ENCODE results near the gene IL19.
A peak's percentile ranks its signal among the peaks of the same experiment; 100 is the strongest.

IL19 gene

DNA sequence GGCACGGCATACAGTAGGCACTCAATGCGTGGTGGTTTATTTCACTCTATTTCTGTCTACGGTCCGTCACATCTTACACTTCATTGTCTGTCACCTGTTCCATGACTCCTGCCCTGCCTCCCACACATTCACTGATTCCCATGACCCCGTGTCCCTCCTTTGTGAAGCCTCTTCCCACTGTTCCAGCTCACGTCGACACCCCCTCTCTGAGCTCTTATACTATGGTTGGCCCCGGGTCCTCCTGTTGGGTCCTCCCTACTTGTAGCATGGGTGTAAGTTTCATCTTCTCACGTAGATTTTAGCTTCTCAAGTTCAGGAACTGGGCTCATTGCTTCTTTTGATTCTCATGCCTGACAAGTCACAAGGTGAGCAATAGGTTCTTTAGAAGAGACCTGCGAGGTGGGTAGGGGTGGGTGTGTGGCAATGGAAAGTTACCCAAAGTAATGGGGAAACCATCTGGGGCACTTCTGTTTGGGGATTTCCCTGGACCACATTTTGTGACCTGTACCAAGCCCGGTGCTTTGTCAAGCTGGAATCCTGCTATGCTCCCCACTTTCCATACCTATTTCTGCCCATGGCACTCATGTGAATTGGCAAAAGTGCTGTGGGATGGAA is 23.8 kb downstream of the IL19 start:
- DNase-seq (ENCODE audit: low read depth) = no peak
- TF ChIP-seq, protein P1, sequence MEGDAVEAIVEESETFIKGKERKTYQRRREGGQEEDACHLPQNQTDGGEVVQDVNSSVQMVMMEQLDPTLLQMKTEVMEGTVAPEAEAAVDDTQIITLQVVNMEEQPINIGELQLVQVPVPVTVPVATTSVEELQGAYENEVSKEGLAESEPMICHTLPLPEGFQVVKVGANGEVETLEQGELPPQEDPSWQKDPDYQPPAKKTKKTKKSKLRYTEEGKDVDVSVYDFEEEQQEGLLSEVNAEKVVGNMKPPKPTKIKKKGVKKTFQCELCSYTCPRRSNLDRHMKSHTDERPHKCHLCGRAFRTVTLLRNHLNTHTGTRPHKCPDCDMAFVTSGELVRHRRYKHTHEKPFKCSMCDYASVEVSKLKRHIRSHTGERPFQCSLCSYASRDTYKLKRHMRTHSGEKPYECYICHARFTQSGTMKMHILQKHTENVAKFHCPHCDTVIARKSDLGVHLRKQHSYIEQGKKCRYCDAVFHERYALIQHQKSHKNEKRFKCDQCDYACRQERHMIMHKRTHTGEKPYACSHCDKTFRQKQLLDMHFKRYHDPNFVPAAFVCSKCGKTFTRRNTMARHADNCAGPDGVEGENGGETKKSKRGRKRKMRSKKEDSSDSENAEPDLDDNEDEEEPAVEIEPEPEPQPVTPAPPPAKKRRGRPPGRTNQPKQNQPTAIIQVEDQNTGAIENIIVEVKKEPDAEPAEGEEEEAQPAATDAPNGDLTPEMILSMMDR (IDR thresholded peaks at IDR 0.05; ENCODE audit: low read depth, low read length, missing control alignments) = no peak
- no peak overlapping the region for H3K4me3 ChIP-seq (ENCODE audit: low read depth, low read length)

DNA sequence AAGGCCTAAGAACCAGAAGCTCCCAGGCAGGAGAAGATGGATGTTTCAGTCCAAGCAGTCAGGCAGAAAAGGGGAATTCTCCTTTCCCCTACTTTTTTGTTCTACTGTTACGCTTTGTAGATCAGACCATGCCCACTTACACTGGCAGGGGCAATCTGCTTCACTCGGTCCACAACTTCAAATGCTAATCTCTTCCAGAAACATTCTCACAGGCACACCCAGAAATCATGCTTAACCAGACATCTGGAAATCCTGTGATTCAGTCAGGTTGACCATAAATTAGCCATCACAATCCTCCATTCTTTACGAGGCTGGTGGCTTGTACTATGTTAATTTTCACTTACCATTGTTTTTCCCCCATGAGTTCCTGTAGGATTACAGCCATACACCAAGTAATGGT is 25.5 kb downstream of the IL19 start:
- TF ChIP-seq, protein P1 (IDR thresholded peaks at IDR 0.05; ENCODE audit: low read depth, low read length, missing control alignments) = no peak
- no peak overlapping the region for H3K4me3 ChIP-seq (ENCODE audit: low read depth, low read length)
- DNase-seq (ENCODE audit: low read depth) = no peak

DNA sequence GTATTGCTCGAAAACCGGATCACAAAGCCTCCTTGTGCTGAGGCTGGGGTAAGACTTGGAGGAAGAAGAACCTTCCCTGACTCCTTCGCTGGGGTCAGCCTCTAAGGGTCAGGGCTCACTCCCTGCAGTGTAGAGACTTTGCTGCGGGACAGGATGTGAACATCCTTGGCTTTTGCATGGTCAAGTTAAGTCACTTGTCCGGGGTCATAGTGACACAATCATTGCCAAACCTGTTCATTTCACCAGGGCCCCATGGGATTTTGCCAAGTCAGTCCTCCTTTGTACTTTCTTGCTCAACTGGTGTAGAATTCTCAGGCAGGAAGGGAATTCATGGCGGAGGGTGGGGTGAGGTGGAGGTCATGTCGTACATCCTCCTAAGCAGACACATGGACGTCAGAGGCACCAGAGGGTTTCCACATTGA is 26.4 kb downstream of the IL19 start:
- no peak overlapping the region for H3K4me3 ChIP-seq (ENCODE audit: low read depth, low read length)
- TF ChIP-seq, protein P1 (IDR thresholded peaks at IDR 0.05; ENCODE audit: low read depth, low read length, missing control alignments) = no peak
- DNase-seq (ENCODE audit: low read depth) = no peak

DNA sequence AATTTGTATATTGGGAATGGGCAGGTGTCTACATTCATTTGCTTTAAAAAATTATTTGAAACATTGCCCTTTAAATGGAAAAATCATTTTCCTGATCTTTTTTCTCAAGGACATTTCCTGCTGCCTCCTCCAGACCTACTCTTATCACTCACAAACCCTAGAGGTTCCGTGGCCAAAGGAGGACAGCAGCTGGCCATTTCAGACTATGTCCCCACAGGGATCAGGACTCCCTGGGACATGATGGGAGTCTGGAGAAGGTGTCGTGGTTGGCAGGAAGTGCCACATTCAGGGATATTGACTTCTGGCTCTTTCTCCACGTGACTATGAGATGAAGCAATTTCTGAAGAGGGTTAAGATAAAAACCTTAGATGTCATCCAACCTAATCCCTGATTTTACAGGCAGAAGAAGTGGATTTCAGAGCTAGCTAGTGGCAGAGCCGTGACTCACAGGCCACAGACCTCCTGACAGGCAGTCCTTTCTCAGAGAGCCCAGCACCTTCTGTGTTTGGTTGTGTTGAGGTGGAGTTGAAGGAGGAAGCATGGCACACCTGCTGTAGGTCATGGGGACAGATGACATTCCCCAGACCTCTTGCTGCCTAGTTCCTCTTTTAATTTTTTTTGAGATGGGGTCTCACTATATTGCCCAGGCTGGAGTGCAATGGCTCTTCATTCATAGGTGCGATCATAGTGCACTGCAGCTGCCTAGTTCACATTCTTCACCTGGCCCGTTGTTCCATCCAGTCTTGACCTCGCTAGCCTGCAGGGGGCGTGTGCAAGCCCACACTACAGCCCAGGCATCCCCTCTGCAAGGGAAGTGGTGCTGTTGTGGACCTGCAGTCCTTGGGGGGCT is 27.2 kb downstream of the IL19 start:
- TF ChIP-seq, protein P1 (IDR thresholded peaks at IDR 0.05; ENCODE audit: low read depth, low read length, missing control alignments) = peak; percentile 84
- H3K4me3 ChIP-seq (ENCODE audit: low read depth, low read length) = no peak overlapping the region
- DNase-seq (ENCODE audit: low read depth) = no peak

DNA sequence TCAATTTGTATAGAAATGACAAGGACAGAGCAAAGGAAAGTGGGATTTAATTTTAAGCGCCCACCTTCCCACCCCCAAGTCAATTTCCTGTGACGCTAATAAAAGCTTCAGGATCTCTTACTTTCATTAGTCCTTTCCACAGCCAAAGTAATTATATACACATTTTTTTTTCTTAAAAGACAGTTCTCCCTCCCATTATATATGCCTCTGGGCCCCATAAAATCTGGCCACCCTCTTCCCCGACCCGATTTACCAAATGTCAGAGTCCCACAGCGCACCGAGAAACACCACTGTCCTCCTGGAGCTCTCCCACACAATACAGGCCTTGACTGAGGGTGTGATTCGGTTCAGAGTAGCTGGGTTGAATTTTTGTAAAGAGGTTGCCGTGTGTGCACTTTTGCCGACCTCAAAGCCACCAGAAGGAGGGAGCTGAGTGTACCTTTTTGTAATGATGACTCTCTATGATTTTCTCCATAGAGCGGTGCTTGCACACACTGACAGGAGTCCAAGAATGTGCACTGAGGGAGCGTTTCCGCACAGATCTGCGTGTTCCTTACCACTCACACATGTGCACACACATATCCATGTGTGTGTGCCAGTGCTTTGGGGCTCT is 27.9 kb downstream of the IL19 start:
- TF ChIP-seq, protein P1 (IDR thresholded peaks at IDR 0.05; ENCODE audit: low read depth, low read length, missing control alignments) = no peak
- DNase-seq (ENCODE audit: low read depth) = no peak
- no peak overlapping the region for H3K4me3 ChIP-seq (ENCODE audit: low read depth, low read length)

DNA sequence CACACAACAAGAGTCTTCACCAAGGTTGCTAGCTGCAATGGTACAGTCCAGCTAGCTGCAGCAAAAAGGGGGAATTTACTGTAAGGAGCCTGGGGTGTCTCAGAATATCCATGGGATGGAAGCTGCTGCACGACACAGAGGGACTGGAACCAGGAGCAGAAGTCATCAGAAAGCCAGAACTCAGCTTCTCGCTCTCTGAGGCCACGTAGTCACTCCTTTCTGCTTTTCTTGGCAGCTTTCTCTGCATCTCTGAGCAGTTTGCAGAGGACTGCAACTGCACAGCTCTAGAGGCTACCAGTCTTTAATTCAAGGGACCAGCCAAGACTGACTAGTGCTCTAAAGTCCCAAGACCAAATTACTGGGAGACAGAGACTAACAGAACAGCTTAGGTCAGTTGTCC is 28.7 kb downstream of the IL19 start:
- TF ChIP-seq, protein P1 (IDR thresholded peaks at IDR 0.05; ENCODE audit: low read depth, low read length, missing control alignments) = no peak
- no peak for DNase-seq (ENCODE audit: low read depth)
- no peak overlapping the region for H3K4me3 ChIP-seq (ENCODE audit: low read depth, low read length)
